Effector memory CD8-positive, alpha-beta T cell (primary cell): ENCODE results near the gene NSUN6.

Source experiments
- ATAC-seq: fragments of 150-1000 bp; cut with Tn5 transposase; replicated peaks from 2 replicates; pipeline ENCODE4 v1.10.0; 2021; ENCODE audit warnings: mild to moderate bottlenecking, moderate library complexity
- DNase-seq, 3 experiments: peaks; one replicate each; pipeline ENCODE4 v3.0.0; 2021
- H3K27ac Mint-ChIP-seq, 2 donors: one replicate each; pipeline ENCODE4 v1.8.0; 2022; ENCODE audit warnings: mild to moderate bottlenecking in 2 of 2, mixed read lengths in 2 of 2, moderate library complexity in 2 of 2
- H3K27me3 Mint-ChIP-seq, 2 donors: one replicate each; pipeline ENCODE4 v1.8.0; 2022; ENCODE audit warnings: mixed read lengths in 2 of 2
- H3K36me3 Mint-ChIP-seq: one replicate; pipeline ENCODE4 v1.8.0; 2022; ENCODE audit warnings: mild to moderate bottlenecking, moderate library complexity, mixed read lengths; ENCODE audit not compliant: insufficient read depth
- H3K4me1 Mint-ChIP-seq, 2 donors: one replicate each; pipeline ENCODE4 v1.8.0; 2022; ENCODE audit warnings: low read depth in 2 of 2, mixed read lengths in 2 of 2
- H3K4me3 Mint-ChIP-seq, 2 donors: one replicate each; pipeline ENCODE4 v1.8.0; 2022; ENCODE audit warnings: mild to moderate bottlenecking in 2 of 2, mixed read lengths in 2 of 2, moderate library complexity in 2 of 2
- H3K9me3 Mint-ChIP-seq, 2 donors: one replicate each; pipeline ENCODE4 v1.8.0; 2022; ENCODE audit warnings: mixed read lengths in 2 of 2

Gene NSUN6

DNA sequence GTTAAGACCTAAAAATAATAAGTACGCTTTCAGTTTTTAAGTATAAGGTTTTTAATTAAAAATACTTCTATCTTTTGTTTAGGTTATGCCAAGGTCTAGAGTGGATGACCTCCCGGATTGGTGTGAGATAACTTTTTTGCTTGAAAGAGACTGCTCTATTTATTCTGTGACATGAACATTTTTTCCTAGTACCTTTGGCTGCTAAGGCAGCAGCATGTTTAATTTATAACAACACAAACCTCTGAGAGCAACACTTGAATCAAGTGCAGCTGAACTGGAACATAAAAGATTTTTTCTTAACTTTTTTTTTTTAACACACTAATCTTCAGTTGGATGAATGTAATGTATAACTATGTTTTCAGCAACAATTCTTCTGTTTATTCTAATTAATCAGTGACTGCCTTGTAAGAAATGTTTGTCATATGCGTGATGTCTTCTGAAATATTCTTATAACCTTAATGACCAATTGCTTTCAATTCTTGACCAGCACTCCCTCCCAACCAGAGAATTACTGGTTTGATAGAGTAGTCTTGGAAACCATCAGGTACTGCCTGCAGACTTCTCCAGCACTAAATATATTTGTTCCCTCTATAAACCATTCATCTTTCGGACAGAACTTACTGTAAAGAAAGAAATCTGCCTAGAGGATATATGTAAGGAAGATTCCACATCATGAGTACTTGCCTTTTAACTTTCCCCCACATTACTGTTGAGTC lies 23.9 kb upstream of the NSUN6 start:
- H3K27ac Mint-ChIP-seq: no peak overlapping the region
- H3K36me3 Mint-ChIP-seq: peaks cover 45% of the 10 kb centered on the region
- ATAC-seq (no peak), DNase-seq (no peak)
- no peaks in the 10 kb centered on the region for H3K4me1 Mint-ChIP-seq
- no peaks in the 10 kb centered on the region for H3K27me3 Mint-ChIP-seq
- H3K9me3 Mint-ChIP-seq: no peaks in the 10 kb centered on the region
- no peak overlapping the region for H3K4me3 Mint-ChIP-seq

DNA sequence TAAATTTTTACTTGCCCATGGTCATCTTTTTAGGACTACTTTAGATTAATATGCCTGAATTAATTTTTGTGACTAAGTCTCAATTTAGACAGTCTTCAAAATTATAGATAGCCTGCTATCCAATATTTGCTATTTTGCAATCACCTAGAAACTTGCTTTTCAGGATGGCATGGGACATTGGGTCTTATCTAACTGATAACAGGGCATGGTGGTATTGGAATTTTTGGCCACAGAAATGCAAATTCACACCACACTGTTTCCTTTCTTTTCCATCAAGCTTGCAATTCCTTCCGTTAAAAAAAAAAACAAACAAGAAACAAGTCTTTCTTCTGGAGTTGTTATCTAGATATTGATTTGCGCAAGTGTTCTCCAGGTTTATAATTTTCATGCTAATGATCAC lies 16.6 kb upstream of the NSUN6 start:
- DNase-seq (no peak), ATAC-seq (no peak)
- peaks cover 13 to 24% of the 10 kb centered on the region in 2 donors for H3K4me1 Mint-ChIP-seq
- no peaks in the 10 kb centered on the region for H3K27me3 Mint-ChIP-seq
- no peak overlapping the region for H3K27ac Mint-ChIP-seq
- peaks cover 40% of the 10 kb centered on the region for H3K36me3 Mint-ChIP-seq
- H3K9me3 Mint-ChIP-seq: no peaks in the 10 kb centered on the region
- no peak overlapping the region for H3K4me3 Mint-ChIP-seq

DNA sequence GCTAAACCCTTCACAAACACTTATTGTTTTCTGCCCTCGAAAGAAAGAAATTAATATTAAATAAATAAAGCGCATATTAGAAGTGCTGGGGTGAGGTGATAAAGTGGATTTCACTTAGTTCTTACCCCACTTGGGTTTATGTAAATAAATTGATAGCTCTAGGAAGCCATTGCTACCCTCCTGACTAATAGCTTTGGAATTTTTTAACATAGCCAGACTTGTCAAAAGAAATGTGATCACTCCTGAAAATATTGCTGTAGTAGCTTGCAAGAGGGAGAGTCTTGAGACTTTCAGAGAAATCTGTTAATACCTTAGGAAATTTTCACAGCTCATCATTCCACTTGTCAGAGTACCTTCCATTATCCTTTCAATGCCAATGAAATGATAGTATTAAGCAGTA lies 15.4 kb upstream of the NSUN6 start:
- no peak for ATAC-seq
- peaks cover 31% of the 10 kb centered on the region for H3K36me3 Mint-ChIP-seq
- H3K27me3 Mint-ChIP-seq: no peaks in the 10 kb centered on the region
- H3K4me3 Mint-ChIP-seq: no peak overlapping the region
- no peak overlapping the region for H3K27ac Mint-ChIP-seq
- no peaks in the 10 kb centered on the region for H3K9me3 Mint-ChIP-seq
- peaks cover 18 to 30% of the 10 kb centered on the region in 2 donors for H3K4me1 Mint-ChIP-seq
- no peak for DNase-seq

DNA sequence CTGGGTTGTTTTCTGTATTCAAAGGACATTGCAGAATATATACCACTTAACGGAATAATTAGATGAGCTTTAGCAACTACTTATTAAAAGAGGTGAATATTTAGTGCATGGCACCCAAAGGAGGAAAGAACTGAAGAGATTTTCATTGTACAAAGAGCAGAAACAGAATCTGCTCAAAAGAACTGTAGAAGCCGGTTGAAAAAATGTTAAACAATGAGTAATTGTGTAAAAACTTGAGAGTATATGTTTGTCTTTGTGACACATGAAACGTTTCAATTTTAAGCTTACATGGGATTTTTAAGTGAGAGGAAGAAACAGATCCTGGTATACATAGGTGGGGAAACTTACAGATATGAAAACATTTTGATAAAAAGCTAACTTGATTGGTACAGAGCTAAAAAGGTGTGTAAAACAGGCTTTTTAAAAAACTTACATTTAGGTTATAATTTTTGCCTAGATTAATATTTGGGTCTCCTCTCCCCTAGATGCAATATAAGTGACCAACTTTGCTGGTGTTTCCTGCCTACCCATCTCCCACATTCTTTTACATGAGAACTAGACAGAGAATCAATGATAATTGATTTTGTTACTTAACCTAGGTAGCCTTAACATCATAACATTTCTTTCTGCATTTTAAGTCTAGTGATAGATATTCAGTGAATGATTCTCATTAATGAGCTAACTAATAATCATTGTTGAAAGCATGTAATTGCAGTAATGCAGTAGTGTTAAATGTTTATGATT lies 14.6 kb upstream of the NSUN6 start:
- peak overlapping the region in 1 of 2 donors; percentile 9 for H3K27ac Mint-ChIP-seq
- DNase-seq (no peak), ATAC-seq (no peak)
- H3K9me3 Mint-ChIP-seq: no peaks in the 10 kb centered on the region
- H3K36me3 Mint-ChIP-seq: peaks cover 25% of the 10 kb centered on the region
- no peak overlapping the region for H3K4me3 Mint-ChIP-seq
- H3K4me1 Mint-ChIP-seq: peaks cover 24 to 38% of the 10 kb centered on the region in 2 donors
- H3K27me3 Mint-ChIP-seq: no peaks in the 10 kb centered on the region

DNA sequence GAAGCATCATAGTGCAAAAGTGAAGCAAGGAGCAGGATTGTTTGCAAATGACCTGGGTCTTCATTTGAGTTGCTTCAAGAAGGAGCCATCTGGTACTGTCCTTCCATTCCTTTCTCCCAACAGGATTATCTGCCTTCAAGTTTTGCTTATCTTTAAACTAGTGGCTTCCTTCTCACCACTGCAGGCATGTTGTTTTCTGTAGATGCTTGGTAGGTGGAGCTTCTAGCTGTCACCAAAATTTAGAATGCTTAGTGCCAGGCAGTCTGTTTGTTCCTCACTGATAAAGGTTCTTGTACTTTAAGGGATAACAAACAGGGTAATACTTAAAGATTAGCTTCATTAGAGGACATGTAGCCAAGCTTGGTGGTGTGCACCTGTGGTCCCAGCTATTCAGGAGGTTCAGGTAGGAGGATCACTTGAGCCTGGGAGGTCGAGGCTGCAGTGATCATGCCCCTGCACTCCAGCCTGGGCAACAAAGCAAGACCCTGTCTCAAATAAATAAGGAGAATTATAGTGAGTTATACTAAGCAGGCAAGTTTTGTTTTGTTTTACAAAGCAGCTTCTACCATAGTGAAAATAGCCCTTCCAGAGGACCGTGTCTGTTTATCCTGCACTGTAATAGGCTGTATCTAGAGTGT lies 13.6 kb upstream of the NSUN6 start:
- H3K4me1 Mint-ChIP-seq: peaks cover 25 to 46% of the 10 kb centered on the region in 2 donors
- H3K36me3 Mint-ChIP-seq: peaks cover 25% of the 10 kb centered on the region
- H3K4me3 Mint-ChIP-seq: no peak overlapping the region
- DNase-seq (no peak), ATAC-seq (no peak)
- H3K27me3 Mint-ChIP-seq: no peaks in the 10 kb centered on the region
- H3K27ac Mint-ChIP-seq: peak overlapping the region in 1 of 2 donors; percentile 9
- no peaks in the 10 kb centered on the region for H3K9me3 Mint-ChIP-seq

DNA sequence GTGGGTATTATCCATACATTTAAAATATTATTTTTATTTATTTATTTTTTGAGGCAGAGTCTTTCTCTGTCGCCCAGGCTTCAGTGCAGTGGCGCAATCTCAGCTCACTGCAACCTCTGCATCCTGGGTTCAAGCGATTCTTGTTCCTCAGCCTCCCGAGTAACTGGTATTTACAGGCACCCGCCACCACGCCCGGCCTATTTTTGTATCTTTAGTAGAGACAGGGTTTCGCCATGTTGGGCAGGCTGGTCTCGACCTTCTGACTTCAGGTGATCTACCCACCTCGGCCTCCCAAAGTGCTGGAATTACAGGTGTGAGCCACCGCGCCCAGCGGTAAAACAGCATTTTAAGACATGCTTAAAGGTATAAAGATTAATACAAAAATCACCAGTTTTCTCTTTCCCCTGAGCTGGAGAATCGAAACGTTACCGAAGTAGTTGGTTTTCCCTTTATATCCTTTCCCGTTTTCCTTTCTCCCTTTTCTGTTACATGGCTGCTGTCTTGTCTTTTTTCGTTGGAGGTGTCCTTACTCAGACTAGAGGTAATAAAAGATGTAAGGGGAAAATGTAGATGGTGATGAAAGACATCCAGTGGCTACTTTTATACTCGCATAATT lies 9.5 kb upstream of the NSUN6 start:
- no peak for DNase-seq
- H3K4me3 Mint-ChIP-seq: peak overlapping the region; percentile 92 to 95
- H3K27me3 Mint-ChIP-seq: no peaks in the 10 kb centered on the region
- peak overlapping the region; percentile 13 to 98 for H3K27ac Mint-ChIP-seq
- H3K36me3 Mint-ChIP-seq: peaks cover 25% of the 10 kb centered on the region
- H3K9me3 Mint-ChIP-seq: no peaks in the 10 kb centered on the region
- ATAC-seq: no peak
- peaks cover 32 to 50% of the 10 kb centered on the region in 2 donors for H3K4me1 Mint-ChIP-seq

DNA sequence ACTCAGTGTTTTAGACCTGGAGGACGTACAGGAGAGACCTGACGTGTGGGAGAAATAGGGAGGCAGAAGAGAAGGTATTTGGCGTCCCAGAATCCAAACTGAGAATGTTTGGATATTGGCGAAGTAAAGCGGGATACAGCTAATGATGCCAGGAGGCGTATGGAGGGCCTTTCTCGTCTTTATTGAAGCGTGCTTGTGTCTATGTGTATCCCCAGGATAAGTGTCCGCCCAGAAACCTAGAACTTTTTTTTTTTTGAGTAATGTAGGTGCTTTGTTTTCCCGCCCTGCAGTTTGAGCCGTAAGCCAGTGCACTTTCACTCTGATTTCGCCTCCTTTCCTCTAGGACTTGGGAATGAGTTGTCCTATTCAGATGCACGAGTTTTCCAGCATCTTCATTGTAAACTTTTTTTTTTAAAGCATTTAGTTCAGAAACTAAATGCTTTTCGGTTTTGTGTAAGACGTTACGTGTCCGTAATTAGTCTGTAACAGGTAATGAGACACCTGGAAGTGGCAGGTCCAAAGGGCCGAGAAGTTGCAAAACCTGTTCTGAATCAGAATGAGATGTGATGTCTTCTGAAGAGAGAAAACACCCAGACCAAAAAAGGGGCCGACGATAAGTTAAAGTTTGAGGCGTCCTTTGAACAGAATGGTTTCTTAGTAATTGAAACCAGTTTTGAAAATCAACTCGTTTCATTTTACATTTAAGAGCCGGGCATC lies 8.6 kb upstream of the NSUN6 start:
- Mint-ChIP-seq H3K27me3 (no peaks in the 10 kb centered on the region), H3K36me3 (peaks cover 25% of the 10 kb centered on the region), H3K9me3 (no peaks in the 10 kb centered on the region), H3K4me3 (peak overlapping the region; percentile 92 to 95), H3K27ac (peak overlapping the region; percentile 94 to 98), H3K4me1 (peaks cover 24 to 41% of the 10 kb centered on the region in 2 donors)
- peak; percentile 11 for ATAC-seq
- no peak for DNase-seq

DNA sequence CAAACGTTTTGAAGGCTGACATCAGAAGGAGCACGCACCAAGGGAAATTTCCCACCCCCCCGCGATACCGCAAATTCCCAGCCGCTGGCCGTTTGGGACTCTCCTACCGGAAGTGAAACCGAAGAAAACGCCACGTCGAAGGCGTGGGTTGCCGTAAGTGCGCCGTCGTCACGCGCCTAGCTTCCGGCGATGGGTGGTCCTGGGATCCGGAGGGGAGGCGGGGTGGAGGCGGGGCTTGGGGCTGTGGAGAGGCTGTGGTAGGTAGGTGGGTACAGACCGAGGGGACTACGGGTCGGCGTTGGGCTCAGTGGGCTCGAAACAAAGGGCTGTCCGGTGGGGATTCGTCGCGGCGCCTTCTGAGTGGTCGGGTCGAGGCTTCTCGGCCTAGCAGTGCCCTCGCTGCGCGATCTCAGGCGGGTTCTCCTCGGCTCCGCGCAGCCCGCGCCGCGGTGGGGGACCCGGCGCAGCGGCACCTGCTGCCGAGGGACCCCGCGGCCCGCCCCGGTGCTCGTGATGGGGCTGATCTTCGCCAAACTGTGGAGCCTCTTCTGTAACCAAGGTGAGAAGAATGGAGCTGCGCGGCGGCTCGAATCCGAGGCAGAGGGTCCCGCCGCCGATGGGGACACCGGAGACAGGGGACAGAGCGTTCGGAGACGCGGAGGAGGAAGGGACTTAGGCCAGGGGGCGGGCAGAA lies 7.9 kb upstream of the NSUN6 start, which contains the start of gene ARL5B:
Gene ARL5B, plus strand, starts transcription at position 307 of the 694 bp plus-strand sequence. Its CDS starts 207 bp downstream, at position 514.
- ATAC-seq (peak; percentile 92), DNase-seq (peak; percentile 90 to 92 (median 90))
- Mint-ChIP-seq H3K4me3 (peak within 1 kb of the TSS; percentile 92 to 95), H3K4me1 (peaks cover 21 to 39% of the 10 kb centered on the region in 2 donors), H3K36me3 (peaks cover 27% of the 10 kb centered on the region), H3K27ac (peak within 1 kb of the TSS; percentile 94 to 98), H3K9me3 (no peaks in the 10 kb centered on the region), H3K27me3 (no peaks in the 10 kb centered on the region)

DNA sequence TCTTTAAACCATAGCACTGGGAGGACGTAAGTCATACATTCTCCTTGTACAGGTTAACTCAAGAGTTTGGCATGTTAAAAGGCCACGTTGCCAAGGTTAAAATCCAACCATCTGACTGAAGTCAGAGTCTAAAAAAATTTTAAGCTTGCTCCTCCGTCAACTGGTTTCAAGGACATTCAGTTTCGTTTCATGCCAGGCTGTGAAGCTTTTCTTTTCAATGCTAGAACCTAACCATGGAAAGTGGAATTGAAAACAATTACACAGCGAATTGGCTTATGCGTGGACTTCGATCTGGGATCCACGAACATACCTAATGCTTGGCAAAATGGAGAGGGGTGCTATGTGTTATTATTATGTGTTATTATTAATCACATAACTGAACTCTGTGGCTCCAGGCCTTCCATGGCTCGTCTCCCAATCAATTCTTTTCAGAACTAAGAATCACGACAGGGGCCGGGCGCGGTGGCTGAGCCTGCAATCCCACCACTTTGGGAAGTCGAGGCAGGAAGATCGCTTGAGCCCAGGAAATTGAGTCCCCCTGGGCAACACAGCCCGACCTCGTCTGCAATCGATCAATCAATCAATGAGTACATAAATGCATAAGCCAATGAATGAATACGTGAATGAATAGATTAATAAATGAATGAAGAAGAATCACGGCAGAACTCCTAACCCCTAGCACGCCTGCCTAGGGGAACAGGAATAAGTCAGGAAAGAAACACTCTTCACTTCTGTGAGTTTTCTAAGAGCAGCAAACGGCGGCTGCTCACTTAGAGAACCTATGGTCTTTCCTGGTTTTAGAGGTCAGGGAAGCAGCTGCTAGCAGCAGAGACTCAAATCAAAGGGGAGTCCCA lies 7.1 kb upstream of the NSUN6 start:
- H3K27ac Mint-ChIP-seq: peak overlapping the region; percentile 94 to 98
- no peak for DNase-seq
- ATAC-seq: no peak
- H3K4me3 Mint-ChIP-seq: peak overlapping the region; percentile 92 to 95
- peaks cover 27% of the 10 kb centered on the region for H3K36me3 Mint-ChIP-seq
- no peaks in the 10 kb centered on the region for H3K9me3 Mint-ChIP-seq
- peaks cover 21 to 33% of the 10 kb centered on the region in 2 donors for H3K4me1 Mint-ChIP-seq
- no peaks in the 10 kb centered on the region for H3K27me3 Mint-ChIP-seq

DNA sequence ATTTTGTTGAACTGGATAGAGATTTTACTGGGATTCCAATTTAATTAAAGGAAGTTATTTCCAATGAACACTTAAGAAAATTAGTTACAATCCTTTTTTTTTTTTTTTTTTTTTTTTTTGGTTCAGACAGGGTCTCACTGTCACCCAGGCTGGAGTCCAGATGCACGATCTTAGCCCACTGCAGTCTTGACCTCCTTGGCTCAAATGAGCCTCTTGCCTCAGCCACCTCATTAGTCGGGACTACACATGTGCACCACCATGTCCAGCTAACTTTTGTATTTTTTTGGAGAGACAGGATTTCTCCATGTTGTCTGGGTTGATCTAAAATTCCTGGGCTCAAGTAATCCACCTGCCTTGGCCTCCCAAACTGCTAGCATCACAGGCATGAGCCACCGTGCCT lies 5.3 kb upstream of the NSUN6 start:
- Mint-ChIP-seq H3K4me1 (peaks cover 20 to 29% of the 10 kb centered on the region in 2 donors), H3K4me3 (no peak overlapping the region), H3K36me3 (peaks cover 29% of the 10 kb centered on the region), H3K27ac (no peak overlapping the region), H3K27me3 (no peaks in the 10 kb centered on the region), H3K9me3 (no peaks in the 10 kb centered on the region)
- no peak for ATAC-seq
- no peak for DNase-seq

DNA sequence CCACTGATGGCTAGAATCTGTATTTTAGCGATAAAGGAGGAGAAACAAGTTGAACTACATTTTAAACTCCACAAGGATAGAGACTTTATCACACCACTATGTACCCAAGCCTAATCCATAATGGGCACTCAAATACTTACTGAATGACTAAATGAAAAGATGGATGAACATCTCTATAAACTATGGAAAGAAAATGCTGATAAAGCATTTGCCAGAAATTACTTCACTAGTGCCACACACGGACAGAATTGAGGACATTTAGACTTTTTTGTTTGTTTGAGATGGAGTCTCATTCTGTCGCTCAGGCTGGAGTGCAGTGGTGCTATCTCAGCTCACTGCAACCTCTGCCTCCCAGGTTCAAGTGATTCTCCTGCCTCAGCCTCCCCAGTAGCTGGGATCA lies 1.7 kb upstream of the NSUN6 start:
- Mint-ChIP-seq H3K36me3 (peaks cover 19% of the 10 kb centered on the region), H3K4me3 (no peak overlapping the region), H3K27ac (peak overlapping the region in 1 of 2 donors; percentile 95), H3K9me3 (no peaks in the 10 kb centered on the region), H3K4me1 (peaks cover 25% of the 10 kb centered on the region in 2 donors), H3K27me3 (no peaks in the 10 kb centered on the region)
- no peak for ATAC-seq
- DNase-seq: no peak
